ENCODE measurements around the gene CBR3.

The CBR3 gene

GRCh38 chr21:36105327-36105842 lies 29.5 kb upstream of the CBR3 start:
- DNase-seq (ENCODE audit: low read depth): no peak
- H3K4me3 ChIP-seq (ENCODE audit: low read depth, low read length): no peak overlapping the region
- TF ChIP-seq CTCF (IDR thresholded peaks at IDR 0.05; ENCODE audit: low read depth, low read length, missing control alignments): no peak

GRCh38 chr21:36109868-36110267 lies 25.0 kb upstream of the CBR3 start:
- no peak for DNase-seq (ENCODE audit: low read depth)
- H3K4me3 ChIP-seq (ENCODE audit: low read depth, low read length): no peak overlapping the region
- TF ChIP-seq CTCF (IDR thresholded peaks at IDR 0.05; ENCODE audit: low read depth, low read length, missing control alignments): no peak

DNA sequence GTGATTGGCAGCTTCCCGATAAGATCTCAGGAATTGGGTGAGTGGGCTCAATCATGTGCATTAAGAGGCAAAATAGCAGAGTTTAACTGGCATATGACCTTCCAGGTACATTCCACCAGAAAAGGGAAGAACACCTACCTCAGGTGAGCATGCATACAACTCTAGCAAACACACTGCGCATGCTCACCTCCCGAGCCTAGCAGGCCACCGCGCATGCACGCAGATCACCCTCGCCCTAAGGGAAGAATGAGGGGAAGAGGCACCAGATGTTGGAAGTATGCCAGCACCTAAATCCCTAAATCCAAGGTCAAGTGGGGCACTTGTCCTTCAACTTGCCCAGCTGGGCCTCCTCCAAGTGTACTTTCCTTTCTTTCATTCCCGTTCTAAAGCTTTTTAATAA lies 23.6 kb upstream of the CBR3 start:
- H3K4me3 ChIP-seq (ENCODE audit: low read depth, low read length): no peak overlapping the region
- no peak for TF ChIP-seq CTCF (IDR thresholded peaks at IDR 0.05; ENCODE audit: low read depth, low read length, missing control alignments)
- DNase-seq (ENCODE audit: low read depth): no peak

DNA sequence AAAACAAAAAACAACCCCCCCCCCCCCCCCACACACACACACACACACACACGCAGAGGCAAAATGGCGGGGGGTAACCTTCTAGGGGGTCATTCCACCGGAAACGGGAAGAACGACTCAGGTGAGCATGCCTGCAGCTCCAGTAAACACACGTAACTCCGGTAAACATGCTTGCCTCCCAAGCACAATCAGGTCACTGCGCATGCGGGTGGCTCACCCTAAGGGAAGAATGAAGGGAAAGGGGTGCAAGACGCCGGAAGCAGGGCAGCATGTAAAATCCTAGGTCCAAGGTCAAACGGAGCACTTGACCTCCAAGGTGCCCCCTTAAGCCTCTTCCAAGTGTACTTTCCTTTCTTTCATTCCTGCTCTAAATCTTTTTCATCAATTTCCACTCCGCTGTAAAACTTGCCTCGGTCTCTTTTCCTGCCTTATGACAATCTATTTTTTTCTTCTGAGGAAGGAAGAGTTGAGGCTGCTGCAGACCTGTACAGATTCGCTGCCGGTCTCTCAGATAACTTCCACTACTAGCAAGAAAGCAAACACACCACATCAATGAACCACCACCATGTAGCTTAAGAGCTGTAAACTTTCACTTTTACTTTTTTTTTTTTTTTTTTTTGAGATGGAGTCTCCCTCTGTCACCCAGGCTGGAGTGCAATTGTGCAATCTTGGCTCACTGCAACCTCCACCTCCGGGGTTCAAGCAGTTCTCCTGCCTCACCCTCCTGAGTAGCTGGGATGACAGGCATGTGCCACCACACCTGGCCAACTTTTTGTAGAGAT lies 21.0 kb upstream of the CBR3 start:
- peak overlapping the region; percentile 23; the same call in 1 of the 2 replicates for H3K4me3 ChIP-seq (ENCODE audit: low read depth, low read length)
- DNase-seq (ENCODE audit: low read depth): no peak
- TF ChIP-seq CTCF (IDR thresholded peaks at IDR 0.05; ENCODE audit: low read depth, low read length, missing control alignments): no peak

DNA sequence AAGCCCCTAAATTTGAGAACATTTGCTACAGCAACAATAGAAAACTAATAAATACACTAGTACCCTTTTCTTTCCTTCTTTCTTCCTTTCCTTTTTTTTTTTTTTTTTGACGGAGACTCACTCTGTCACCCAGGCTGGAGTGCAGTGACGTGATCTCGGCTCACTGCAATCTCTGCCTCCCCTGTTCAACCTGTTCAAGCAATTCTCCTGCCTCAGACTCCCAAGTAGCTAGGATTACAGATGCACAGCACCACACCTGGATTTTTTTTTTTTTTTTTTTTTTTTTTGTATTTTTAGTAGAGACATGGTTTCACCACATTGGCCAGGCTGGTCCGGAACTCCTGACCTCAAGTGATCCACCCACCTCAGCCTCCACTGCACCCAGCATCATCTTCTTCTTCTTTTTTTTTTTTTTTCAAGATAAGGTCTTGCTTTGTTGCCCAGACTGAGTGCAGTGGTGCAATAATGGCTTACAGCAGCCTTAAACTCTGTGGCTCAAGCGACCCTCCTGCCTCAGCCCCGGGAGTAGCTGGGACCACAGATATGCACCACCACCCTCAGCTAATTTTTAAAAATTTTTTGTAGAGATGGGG lies 19.6 kb upstream of the CBR3 start:
- DNase-seq (ENCODE audit: low read depth): no peak
- no peak overlapping the region for H3K4me3 ChIP-seq (ENCODE audit: low read depth, low read length)
- no peak for TF ChIP-seq CTCF (IDR thresholded peaks at IDR 0.05; ENCODE audit: low read depth, low read length, missing control alignments)

GRCh38 chr21:36117286-36117741 lies 17.6 kb upstream of the CBR3 start:
- H3K4me3 ChIP-seq (ENCODE audit: low read depth, low read length): no peak overlapping the region
- TF ChIP-seq CTCF (IDR thresholded peaks at IDR 0.05; ENCODE audit: low read depth, low read length, missing control alignments): no peak
- DNase-seq (ENCODE audit: low read depth): no peak
